ENCODE data around the gene NR1I2.

Gene NR1I2

GRCh38 chr3:119862616-119863015, 80.7 kb downstream of the NR1I2 start:
- no peak for TF ChIP-seq ZNF274 (IDR thresholded peaks at IDR 0.05; ENCODE audit: low read depth, low read length)
- no peak overlapping the region for H3K4me3 ChIP-seq (ENCODE audit: low read length)

GRCh38 chr3:119864476-119864875, 82.6 kb downstream of the NR1I2 start:
- no peak for TF ChIP-seq ZNF274 (IDR thresholded peaks at IDR 0.05; ENCODE audit: low read depth, low read length)
- no peak overlapping the region for H3K4me3 ChIP-seq (ENCODE audit: low read length)
